PC-9 (cell line): ENCODE data around the gene BCL6. TPM values are rescaled to one million over a fixed set of nuclear protein-coding genes. Genes with fewer than 3 reads are reported as not detected.

ENCODE experiments used
- BruUV-seq: library from RNA; stranded (reverse); fragments of 400-500 nt; replicated peaks from 2 replicates; lab custom pipeline; 2021; lab: Mats Ljungman, UMichigan
- CTCF ChIA-PET: fragments of 300-600 bp; sonication (Branson Sonifier 250); formaldehyde crosslinking; loops from one replicate; lab custom pipeline; 2022; ENCODE audit warnings: antibody characterized with exemption; lab: Charles Lee
- POLR2A ChIA-PET: fragments of 300-600 bp; sonication (Branson Sonifier 250); formaldehyde crosslinking; loops from one replicate; lab custom pipeline; 2022; ENCODE audit warnings: antibody characterized with exemption; ENCODE audit not compliant: unreplicated experiment; lab: Charles Lee
- DNase-seq, 2 experiments: peaks; one replicate each; pipeline versions ENCODE4 v3.0.0 to v3.0.0-alpha.2; 2015 to 2022; ENCODE audit warnings: mixed read lengths in 1 of 2
- H2AFZ ChIP-seq: fragments of 200-600 bp; sonication (generic); 2 replicates; pipeline ENCODE4 v1.8.1; 2017; ENCODE audit warnings: antibody characterized with exemption
- H3F3A ChIP-seq: fragments of 200-600 bp; sonication (generic); 2 replicates; pipeline ENCODE4 v1.8.1; 2017; ENCODE audit warnings: antibody characterized with exemption, mild to moderate bottlenecking, low read depth; ENCODE audit not compliant: insufficient read depth
- H3K27ac ChIP-seq: fragments of 200-600 bp; sonication (generic); 2 replicates; pipeline ENCODE4 v1.6.1; 2016; ENCODE audit warnings: mixed run types
- H3K27me3 ChIP-seq: fragments of 200-600 bp; sonication (generic); 2 replicates; pipeline ENCODE4 v1.6.1; 2016; ENCODE audit warnings: low read depth, mixed run types; ENCODE audit not compliant: insufficient read depth
- H3K36me3 ChIP-seq: fragments of 200-600 bp; sonication (generic); 2 replicates; pipeline ENCODE4 v1.6.1; 2016; ENCODE audit warnings: low read depth, mixed run types
- H3K4me1 ChIP-seq: fragments of 200-600 bp; sonication (generic); replicated peaks from 2 replicates; pipeline ENCODE4 v1.6.1; 2016; ENCODE audit warnings: mixed run types; ENCODE audit not compliant: insufficient read depth
- H3K4me2 ChIP-seq: fragments of 200-600 bp; sonication (generic); 2 replicates; pipeline ENCODE4 v1.6.1; 2017; ENCODE audit warnings: mixed run types
- H3K4me3 ChIP-seq: fragments of 200-600 bp; sonication (generic); 2 replicates; pipeline ENCODE4 v1.6.1; 2016; ENCODE audit warnings: mixed run types
- H3K79me2 ChIP-seq: fragments of 200-600 bp; sonication (generic); 2 replicates; pipeline ENCODE4 v1.6.1; 2017; ENCODE audit warnings: low read depth, mixed run types
- H3K9me2 ChIP-seq: fragments of 200-600 bp; sonication (generic); 2 replicates; pipeline ENCODE4 v1.8.1; 2017; ENCODE audit warnings: mild to moderate bottlenecking; ENCODE audit not compliant: insufficient read depth
- H3K9me3 ChIP-seq: fragments of 200-600 bp; sonication (generic); 2 replicates; pipeline ENCODE4 v1.8.1; 2016; ENCODE audit warnings: low read depth; ENCODE audit not compliant: insufficient read depth
- H4K20me1 ChIP-seq: fragments of 200-600 bp; sonication (generic); 2 replicates; pipeline ENCODE4 v1.8.1; 2017; ENCODE audit not compliant: insufficient read depth
- EZH2 ChIP-seq: fragments of 200-600 bp; sonication (generic); IDR thresholded peaks from 2 replicates; pipeline ENCODE4 v1.8.0; 2017; ENCODE audit warnings: antibody characterized with exemption, low read depth
- intact Hi-C: fragments of 100-400 bp; cut with micrococcal nuclease; formaldehyde crosslinking; loops from one replicate; pipeline ENCODE4 v1.10.0; 2022; ENCODE audit not compliant: unreplicated experiment
- total RNA-seq: library from RNA; stranded (reverse); gene quantifications from 2 replicates; pipeline ENCODE4 v1.2.3, GENCODE V29; 2021
- TF ChIP-seq, protein P1 (sequence below): fragments of 200-600 bp; sonication (generic); conservative IDR thresholded peaks from 2 replicates; pipeline ENCODE4 v1.6.1; 2017; ENCODE audit warnings: mixed run types, antibody characterized with exemption, mild to moderate bottlenecking, moderate library complexity

Gene BCL6
- total RNA-seq, 1 experiment from 2014 or later: 42.2 TPM

DNA sequence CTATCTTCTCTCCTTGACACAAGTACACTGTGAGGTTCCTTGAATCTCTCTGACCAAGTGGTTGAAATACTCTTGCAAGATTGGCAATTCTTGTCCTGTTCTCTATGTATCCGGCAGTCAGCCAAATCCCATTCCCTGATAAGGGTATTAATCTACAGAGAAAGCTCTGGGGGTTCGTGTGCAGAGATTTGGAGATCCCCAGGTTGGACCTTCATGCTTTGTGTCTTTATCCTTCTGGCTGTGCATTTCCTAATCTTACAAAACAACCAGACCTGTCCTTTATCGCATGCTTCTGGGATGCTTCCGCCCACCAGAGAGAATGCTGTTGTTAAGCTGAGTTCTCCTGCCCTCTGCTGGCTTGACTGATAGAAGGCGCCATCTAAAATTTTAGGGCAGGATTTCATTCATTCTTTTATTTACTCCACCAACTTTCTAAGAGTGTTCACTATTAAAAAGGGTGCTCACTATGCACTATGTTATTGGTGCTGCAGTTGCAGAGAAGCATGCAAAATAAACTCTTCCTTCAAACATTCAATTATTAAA lies 66.5 kb downstream of the BCL6 start:
- CTCF ChIA-PET: interaction anchor here (0.6 to 3.2 kb wide), 7 partner anchors 37 to 1631 kb away, joined by 3 to 81 read pairs (median 6); no protein-coding TSS in a partner anchor

DNA sequence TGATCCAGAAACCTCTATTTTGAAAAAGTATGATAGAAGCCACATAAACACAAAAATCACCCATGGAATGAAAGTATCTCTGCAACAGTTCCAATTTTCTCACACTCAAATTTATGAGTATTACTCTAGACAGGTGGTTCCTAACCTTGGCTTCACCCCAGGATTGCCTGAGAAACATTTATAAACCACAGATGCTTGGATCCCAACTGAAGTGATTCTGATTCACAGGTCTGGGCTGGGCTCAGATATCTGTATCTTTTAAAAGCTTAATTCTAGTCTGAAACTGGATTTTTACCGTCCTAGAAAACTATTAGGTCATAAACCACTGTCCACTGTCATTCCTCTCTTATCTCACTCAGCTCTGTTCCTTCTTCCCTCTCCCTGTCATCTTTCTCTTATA lies 67.7 kb downstream of the BCL6 start:
- ChIA-PET CTCF (interaction anchor here (0.7 to 1.9 kb wide), 3 partner anchors 152 to 457 kb away, joined by 3 to 14 read pairs (median 3); no protein-coding TSS in a partner anchor), POLR2A (no interaction called here)
- no peak for DNase-seq
- Histone ChIP-seq H3K4me3 (no peak overlapping the region), H3K79me2 (no peaks in the 10 kb centered on the region), H3K27me3 (peaks cover 65% of the 10 kb centered on the region), H3K9me3 (no peaks in the 10 kb centered on the region), H4K20me1 (no peaks in the 10 kb centered on the region), H2AFZ (no peak overlapping the region), H3K4me2 (no peak overlapping the region), H3K36me3 (no peaks in the 10 kb centered on the region), H3K9me2 (no peaks in the 10 kb centered on the region), H3K4me1 (no peaks in the 10 kb centered on the region), H3F3A (no peaks in the 10 kb centered on the region), H3K27ac (no peak overlapping the region)
- no TSS peak for BruUV-seq
- intact Hi-C loops: loop anchor here (2.0 kb wide), 1 partner anchor 829 kb away; no protein-coding TSS in a partner anchor
- TF ChIP-seq, protein P1, sequence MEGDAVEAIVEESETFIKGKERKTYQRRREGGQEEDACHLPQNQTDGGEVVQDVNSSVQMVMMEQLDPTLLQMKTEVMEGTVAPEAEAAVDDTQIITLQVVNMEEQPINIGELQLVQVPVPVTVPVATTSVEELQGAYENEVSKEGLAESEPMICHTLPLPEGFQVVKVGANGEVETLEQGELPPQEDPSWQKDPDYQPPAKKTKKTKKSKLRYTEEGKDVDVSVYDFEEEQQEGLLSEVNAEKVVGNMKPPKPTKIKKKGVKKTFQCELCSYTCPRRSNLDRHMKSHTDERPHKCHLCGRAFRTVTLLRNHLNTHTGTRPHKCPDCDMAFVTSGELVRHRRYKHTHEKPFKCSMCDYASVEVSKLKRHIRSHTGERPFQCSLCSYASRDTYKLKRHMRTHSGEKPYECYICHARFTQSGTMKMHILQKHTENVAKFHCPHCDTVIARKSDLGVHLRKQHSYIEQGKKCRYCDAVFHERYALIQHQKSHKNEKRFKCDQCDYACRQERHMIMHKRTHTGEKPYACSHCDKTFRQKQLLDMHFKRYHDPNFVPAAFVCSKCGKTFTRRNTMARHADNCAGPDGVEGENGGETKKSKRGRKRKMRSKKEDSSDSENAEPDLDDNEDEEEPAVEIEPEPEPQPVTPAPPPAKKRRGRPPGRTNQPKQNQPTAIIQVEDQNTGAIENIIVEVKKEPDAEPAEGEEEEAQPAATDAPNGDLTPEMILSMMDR: no peak
- TF ChIP-seq EZH2: no peak

More for the DNA sequence above, 66.5 kb downstream of the BCL6 start:
- no peaks in the 10 kb centered on the region for H3F3A ChIP-seq
- TF ChIP-seq, protein P1: peak; percentile 69
- no peak for TF ChIP-seq EZH2
- POLR2A ChIA-PET: interaction anchor here (0.6 kb wide), 1 partner anchor 9 kb away, joined by 4 read pairs; no protein-coding TSS in a partner anchor
- H3K4me3 ChIP-seq: no peak overlapping the region
- no peak overlapping the region for H3K4me2 ChIP-seq
- H3K4me1 ChIP-seq: no peaks in the 10 kb centered on the region
- peaks cover 53% of the 10 kb centered on the region for H3K27me3 ChIP-seq
- no peak overlapping the region for H2AFZ ChIP-seq
- H3K79me2 ChIP-seq: no peaks in the 10 kb centered on the region
- BruUV-seq: no TSS peak
- no peaks in the 10 kb centered on the region for H4K20me1 ChIP-seq
- intact Hi-C loops: loop anchor here (1.0 to 2.0 kb wide), 7 partner anchors 36 to 1276 kb away; no protein-coding TSS in a partner anchor
- H3K9me3 ChIP-seq: no peaks in the 10 kb centered on the region; the same call in 1 of the 2 replicates
- H3K36me3 ChIP-seq: no peaks in the 10 kb centered on the region
- no peaks in the 10 kb centered on the region for H3K9me2 ChIP-seq
- peak in 1 of 2 experiments; percentile 62 for DNase-seq
- no peak overlapping the region for H3K27ac ChIP-seq

DNA sequence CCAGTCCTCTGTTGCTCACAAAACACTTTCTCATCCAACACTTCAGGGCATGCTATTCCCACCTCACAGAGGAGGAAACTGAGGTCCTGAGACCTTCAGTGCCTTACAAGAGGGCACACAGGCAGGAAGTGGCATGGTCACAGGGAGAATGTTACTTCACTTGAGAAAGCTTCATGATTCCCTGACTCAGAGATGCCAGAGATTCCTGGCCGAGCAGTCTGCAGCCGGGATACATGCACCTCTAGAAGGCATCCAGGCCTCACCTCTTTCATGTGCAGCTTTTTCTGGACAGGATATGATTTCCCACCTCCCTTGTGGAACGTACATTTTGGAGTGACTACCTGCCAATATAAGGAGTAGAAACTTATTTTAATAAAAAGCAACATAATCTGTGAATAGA lies 72.3 kb downstream of the BCL6 start:
- H2AFZ ChIP-seq: no peak overlapping the region
- intact Hi-C loops: no loop called here
- no peaks in the 10 kb centered on the region for H3K9me3 ChIP-seq
- ChIA-PET POLR2A (no interaction called here), CTCF (no interaction called here)
- DNase-seq: no peak
- BruUV-seq: no TSS peak
- H3K4me3 ChIP-seq: no peak overlapping the region
- no peaks in the 10 kb centered on the region for H3K36me3 ChIP-seq
- H4K20me1 ChIP-seq: no peaks in the 10 kb centered on the region
- H3K4me2 ChIP-seq: no peak overlapping the region
- no peak for TF ChIP-seq EZH2
- no peaks in the 10 kb centered on the region for H3K4me1 ChIP-seq
- no peaks in the 10 kb centered on the region for H3K9me2 ChIP-seq
- H3K27ac ChIP-seq: no peak overlapping the region
- peaks cover 95% of the 10 kb centered on the region for H3K27me3 ChIP-seq
- no peaks in the 10 kb centered on the region for H3K79me2 ChIP-seq
- H3F3A ChIP-seq: no peaks in the 10 kb centered on the region

Other genes starting within 250 kb of the BCL6 start
- gene SST, start 75.1 kb downstream of the BCL6 start, total RNA-seq: not detected in 2 replicates
- gene RTP2, start 42.9 kb downstream of the BCL6 start, total RNA-seq: not detected in 2 replicates